Left forelimb (tissue), 1 donor: ENCODE results near the gene RGMB.

Source experiments
- DNase-seq: peaks from one replicate; pipeline ENCODE4 v3.0.0-alpha.2; 2018; ENCODE audit warnings: low spot score

The RGMB gene

DNA sequence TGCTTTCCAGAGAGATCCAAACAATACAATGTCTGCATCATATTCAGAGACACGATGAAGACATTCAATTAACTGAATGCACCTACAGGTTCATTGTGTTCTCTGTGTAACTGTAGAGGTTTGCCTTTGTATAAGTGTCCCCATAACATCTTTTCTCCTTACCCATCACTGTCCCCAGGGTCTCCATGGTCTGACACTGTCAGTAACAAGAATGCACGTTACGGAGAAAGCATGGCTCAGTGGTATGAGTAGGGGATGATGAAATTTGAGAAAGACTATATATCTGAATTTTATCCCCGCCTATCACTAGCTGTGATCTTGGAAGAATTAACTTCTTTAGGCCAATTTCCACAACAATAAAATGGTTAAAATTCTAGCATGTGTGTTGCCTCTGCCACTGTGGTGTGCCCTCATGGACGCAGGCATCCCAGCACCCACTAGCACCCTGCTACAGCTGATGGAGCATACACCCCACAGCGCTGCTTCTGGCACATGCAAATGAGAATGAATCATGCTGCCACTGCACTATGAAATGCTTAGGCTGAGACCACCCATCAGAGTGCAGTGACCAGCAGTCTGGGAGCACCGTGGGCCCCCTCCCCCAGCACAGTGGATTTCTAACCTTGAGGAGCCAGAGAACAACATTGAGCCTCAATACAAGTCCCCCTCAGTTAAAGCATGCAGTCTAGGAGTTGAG, 54.3 kb downstream of the RGMB start:
- no peak for DNase-seq

DNA sequence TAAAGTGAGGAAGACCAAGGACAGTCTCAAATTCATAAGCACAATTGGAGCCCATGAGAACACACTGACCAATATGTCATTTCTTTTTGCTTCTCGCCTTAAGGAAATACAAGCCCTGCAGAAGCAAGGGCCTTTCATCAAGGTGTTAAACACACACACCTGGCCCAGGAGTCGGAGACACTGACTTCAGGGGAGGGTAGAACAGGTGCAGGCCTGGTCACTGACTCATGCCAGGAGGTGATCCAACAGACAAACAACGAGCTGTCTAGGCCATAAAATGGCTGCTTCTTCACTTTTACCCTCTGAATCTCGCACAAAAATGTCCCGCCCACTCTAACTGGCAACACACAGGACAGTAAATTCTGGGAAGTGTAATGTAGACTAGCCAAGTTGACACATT, 62.7 kb downstream of the RGMB start:
- no peak for DNase-seq

DNA sequence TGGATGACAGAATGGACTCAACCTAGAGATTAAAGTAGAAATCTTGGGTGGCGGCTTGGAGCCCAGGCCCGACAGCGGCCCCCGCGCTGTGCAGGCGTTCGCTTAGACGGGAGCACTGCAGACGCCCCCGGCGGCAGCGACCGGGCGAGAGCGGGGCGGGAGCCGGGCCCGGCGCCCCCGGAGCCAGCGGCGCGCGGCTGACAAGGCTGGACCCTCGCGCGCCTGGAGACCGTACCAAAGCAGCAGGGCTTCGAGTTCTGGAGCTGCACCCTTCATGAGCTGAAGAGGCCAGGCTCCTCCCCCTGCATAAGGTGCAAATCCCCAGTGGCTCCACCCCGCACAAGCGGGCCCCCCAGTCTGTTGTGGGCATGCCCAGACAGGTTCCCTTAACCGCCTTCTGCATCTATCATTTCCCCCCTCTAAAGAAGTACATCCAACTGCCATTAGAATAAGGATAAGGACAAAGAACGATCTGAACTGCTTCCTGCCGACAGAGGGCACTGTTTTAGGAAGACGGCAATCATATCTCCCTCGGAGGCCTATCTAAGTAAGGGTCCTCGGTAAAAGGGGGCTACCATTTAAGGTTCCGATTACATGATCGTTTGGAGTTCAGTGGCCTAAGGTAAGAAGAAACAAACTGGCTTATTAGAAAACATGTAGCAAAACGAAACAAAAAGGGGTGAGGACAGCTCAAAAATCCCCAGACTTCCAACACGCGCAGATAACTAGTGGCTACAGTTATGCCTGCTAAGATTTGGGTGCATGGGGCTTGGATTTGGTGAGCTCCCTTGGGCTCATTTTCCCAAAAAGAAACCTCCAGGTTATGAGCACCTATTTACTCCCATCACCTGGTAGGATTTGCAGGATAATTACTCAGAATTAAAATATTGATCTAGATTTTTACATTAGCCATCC, 66.3 kb downstream of the RGMB start:
- DNase-seq = no peak

DNA sequence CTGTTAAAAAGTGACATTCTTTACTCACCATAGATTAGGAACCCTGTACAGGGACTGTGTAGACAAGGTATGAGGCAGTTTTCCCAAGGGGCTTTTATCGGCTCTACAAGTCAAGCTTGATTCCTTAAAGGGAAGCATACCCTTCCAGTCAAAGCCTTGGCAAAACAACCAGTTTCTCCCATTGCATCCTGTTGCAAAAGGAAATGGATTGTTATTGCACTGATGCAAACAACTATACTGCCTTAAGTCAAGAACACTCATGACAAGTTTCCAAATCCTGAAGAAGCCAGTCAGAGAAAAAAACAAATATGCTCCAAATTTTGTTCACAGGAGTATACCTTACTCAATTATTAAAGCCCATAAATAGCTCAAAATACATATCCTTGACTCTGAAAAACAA, 67.5 kb downstream of the RGMB start:
- no peak for DNase-seq

- DNase-seq = no peak
Measured at GRCh38 chr5:98843481-98843880, 70.0 kb downstream of the RGMB start.

DNA sequence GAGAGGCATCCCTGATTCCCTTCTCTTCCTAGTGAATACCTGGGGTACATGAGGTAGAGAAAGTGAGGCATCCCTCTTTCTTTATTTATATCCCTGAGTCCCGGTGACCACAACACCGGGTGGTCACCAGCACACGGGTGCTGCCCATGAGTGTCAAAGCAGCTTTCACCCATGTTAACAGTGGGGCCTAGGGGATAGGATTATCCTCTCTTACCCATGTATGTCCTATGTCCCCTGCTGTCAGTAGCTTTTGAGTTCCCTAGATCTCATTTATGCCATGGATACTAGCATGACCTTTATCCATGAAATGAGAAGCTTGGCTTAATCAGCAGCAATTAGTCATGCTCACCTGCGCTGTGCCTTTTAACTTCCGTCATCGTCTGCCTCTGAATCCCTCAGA, 71.4 kb downstream of the RGMB start:
- no peak for DNase-seq

- DNase-seq = no peak
Measured at GRCh38 chr5:98845878-98846277, 72.4 kb downstream of the RGMB start.
